ENCODE measurements around the gene CDKAL1.

Gene CDKAL1

GRCh38 chr6:21144928-21145327 is 610.7 kb downstream of the CDKAL1 start:
- no peak for DNase-seq (ENCODE audit: low spot score)

DNA sequence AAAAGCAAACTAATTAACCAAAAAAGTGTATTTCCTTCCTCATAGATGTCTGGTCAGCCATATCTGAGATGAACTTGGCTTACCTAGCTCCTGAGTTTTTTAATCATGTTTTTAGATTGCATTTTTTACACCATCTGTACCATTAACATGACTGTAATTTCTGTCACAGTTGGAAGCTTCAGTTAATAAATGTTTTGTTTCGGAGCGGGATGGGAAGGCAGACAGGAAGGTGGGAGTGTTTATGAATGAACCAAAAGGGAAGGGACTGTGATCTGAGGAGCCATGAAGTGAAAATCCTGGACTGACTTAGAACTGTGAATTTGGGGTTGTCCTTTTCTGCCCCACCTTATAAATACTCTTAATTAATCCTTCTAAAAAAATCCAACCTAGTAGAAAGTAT is 613.7 kb downstream of the CDKAL1 start:
- DNase-seq (ENCODE audit: low spot score) = no peak

DNA sequence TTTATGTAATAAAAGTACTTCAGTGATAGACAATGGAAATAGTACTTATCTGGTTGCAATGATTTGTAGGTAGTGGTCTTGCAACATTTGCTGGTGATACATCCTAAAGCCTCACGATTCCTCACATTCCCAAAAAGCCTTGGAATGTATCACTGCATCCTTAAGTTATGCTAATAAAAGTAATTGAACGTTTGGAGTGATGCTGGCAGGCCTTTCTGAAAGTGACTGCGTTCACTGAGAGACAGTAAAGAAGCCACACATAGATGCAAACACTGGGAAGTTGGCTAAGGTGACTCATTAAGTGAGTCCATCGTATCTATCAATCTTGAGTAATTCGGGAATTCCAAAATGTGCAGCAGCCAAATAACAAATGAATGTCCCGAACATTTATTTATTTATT is 615.2 kb downstream of the CDKAL1 start:
- DNase-seq (ENCODE audit: low spot score) = no peak

- DNase-seq (ENCODE audit: low spot score) = no peak
These were observed 616.4 kb downstream of the CDKAL1 start for GRCh38 chr6:21150667-21151066.

DNA sequence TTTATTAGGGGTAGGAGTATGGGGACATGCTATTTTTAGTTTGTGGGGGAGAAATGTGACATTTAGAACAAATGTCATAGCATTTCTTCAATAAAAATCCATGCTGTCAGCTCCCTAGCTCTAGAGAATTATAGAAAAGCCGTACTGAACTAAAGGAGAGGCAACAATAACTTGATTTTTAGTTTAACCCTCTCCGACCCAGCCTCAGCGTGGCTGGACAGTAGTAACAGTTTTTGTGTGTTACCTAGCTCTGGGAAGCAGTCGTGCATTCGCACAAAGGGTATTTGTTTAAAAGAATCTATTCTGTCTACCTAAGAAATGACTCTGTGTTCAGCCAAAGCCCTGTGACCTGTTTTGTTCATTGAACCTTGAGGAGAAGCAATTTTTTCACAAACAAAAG is 616.9 kb downstream of the CDKAL1 start:
- DNase-seq (ENCODE audit: low spot score) = no peak

DNA sequence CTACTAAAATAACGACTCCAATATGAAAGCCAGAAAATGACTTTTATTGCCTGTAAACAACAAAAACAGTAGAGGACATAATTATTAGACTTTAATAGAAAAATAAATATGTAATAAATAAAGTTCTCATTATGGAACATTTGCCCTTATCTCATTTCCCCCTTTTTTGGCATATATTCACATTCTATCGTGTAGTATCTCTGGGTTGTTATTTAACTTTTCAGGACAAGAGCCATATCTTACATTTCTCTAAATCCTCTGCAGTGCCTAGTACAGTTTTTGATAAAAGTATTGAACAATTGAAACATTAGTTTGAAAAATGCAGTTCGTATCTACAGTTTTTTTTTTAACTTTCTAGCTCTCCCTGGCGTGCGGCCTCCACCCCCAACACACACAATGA is 617.3 kb downstream of the CDKAL1 start:
- no peak for DNase-seq (ENCODE audit: low spot score)

GRCh38 chr6:21157186-21157929 is 623.1 kb downstream of the CDKAL1 start:
- peak; percentile 48 for DNase-seq (ENCODE audit: low spot score)

- DNase-seq (ENCODE audit: low spot score) = no peak
These were observed 623.9 kb downstream of the CDKAL1 start for GRCh38 chr6:21158149-21158548.

GRCh38 chr6:21158873-21159272 is 624.6 kb downstream of the CDKAL1 start:
- no peak for DNase-seq (ENCODE audit: low spot score)

DNA sequence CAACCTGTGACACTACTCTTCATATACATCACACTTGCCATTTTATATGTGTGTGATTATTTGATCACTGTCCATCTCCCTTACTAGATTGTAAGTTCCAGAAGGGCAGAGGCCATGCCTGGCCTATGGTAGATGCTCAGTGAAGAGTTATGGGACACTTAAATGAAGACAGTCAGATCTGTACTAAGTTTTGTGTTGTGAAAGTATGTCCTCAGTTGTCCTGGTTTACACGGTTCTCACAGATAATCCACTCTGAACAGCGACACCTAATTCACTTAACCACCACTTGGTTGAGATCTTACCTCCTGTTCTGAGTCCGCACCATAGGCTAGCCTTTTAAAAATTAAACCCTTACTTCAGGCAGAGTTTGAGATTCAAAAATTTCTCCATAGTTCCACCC is 625.2 kb downstream of the CDKAL1 start:
- no peak for DNase-seq (ENCODE audit: low spot score)

GRCh38 chr6:21161707-21162106 is 627.5 kb downstream of the CDKAL1 start:
- DNase-seq (ENCODE audit: low spot score) = no peak

GRCh38 chr6:21163110-21163837 is 629.0 kb downstream of the CDKAL1 start:
- no peak for DNase-seq (ENCODE audit: low spot score)

DNA sequence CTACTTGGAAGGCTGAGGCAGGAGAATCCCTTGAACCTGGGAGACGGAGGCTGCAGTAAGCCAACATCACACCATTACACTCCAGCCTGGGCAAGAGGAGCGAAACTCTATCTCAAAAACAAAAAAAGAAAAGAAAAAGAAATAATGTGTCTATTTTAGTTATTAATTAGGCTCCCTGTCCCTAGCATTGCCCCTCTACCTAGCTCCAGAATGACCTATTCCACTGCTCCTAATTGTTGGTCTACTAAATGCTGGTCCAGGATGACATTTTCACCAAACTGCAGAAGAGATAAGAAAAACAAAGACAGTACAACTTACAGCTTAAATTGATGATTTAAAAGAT is 629.6 kb downstream of the CDKAL1 start:
- DNase-seq (ENCODE audit: low spot score) = no peak

DNA sequence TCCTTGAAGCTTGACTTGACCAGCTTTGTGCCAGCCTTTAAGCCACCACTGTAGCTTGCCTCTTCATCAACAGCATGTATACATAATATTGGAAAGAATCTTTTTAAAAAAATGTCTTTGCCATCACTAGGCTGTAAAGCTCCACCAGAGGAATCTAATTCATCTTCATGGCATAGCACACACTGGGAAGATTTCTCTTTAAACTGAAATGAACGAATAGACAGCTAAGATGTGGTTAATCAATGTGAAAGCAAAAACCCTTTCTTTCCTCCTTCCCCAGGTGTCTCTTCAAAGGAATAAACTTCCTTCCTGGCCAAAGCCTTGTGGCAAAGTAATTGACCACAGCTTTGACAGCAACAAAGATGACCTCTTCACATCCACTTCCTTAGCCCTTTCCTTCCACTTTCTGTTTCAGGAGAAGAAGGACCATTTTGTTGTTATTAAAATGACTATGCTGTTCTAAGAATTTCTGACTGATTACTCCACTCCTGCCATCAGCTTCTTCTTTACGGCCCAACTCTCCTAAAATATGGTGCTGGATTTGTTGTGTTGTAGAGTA is 630.6 kb downstream of the CDKAL1 start:
- DNase-seq (ENCODE audit: low spot score) = peak; percentile 35

DNA sequence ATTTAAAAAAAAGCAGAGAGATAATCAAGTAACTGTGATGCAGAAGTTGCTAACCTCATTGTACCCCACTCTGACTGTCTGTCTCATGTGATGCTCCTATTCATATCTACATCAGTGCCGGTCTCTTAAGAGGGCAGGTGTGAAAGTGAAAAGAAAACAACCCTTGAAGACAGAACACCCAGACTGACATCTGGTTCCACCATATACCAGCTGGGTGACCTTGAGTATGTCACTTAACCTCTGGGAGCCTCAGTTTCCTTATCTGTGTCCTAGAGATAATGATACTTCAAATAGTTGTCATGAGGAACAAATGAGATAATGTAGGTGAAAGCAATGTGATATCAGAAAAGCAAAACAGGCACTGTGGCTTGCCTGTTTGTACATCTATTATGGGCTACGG is 632.5 kb downstream of the CDKAL1 start:
- DNase-seq (ENCODE audit: low spot score) = no peak

- no peak for DNase-seq (ENCODE audit: low spot score)
These were observed 633.5 kb downstream of the CDKAL1 start for GRCh38 chr6:21167790-21168189.

- DNase-seq (ENCODE audit: low spot score) = no peak
These were observed 637.5 kb downstream of the CDKAL1 start for GRCh38 chr6:21171801-21172200.

DNA sequence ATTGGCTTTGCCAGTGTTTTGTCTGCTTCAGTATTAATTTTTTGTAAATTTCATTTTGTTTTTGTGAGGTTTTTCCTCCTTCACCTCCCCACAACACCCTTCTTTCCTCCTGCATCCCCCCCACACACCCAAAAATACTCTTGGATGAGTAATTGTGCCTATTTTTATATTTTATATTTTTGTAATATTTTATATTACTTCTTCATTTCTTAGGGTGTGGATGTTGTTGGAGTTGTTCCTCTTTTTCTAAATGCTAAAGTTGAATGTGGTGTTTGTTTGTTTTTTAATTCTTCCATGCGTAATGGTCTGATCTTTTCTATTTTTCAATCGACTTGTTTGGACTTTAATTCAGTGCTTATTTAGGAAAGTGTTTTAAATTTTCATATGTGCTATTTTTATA is 638.8 kb downstream of the CDKAL1 start:
- DNase-seq (ENCODE audit: low spot score) = no peak

DNA sequence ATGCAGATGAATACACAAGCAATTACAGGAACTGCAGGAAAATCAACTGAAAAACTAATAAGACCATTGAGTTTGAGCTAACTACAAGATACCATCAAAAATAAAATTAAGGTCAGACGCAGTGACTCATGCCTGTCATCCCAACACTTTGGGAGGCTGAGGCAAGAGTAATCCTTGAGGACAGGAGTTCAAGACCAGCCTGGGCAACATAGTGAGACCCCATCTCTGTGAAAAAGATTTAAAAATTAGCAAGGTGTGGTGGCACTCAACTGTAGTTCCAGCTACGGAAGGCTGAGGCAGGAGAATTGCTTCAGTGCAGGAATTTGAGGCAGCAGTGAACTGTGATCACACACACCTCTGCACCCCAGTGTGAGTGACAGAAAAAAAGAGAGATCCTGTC is 639.4 kb downstream of the CDKAL1 start:
- DNase-seq (ENCODE audit: low spot score) = no peak

GRCh38 chr6:21176197-21176596 is 641.9 kb downstream of the CDKAL1 start:
- DNase-seq (ENCODE audit: low spot score) = no peak

DNA sequence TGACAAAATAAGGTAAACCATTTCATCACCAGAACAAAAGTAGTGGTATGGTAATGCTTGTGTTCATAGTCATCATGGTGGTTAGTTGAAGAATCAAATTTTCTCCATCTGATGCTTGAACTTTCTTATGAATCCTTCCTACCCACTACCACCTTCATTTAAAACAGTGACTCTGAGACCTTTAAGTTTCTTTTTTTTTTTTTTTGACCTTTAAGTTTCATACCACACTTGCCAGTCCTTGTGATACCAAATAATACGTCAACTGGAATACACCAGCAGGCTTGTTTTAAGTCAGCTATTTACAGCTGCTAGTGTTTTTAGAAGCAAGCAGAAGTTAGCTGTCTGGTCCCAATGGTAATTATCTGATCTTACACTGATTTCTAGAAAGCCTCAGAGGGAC is 645.9 kb downstream of the CDKAL1 start:
- DNase-seq (ENCODE audit: low spot score) = peak; percentile 51

DNA sequence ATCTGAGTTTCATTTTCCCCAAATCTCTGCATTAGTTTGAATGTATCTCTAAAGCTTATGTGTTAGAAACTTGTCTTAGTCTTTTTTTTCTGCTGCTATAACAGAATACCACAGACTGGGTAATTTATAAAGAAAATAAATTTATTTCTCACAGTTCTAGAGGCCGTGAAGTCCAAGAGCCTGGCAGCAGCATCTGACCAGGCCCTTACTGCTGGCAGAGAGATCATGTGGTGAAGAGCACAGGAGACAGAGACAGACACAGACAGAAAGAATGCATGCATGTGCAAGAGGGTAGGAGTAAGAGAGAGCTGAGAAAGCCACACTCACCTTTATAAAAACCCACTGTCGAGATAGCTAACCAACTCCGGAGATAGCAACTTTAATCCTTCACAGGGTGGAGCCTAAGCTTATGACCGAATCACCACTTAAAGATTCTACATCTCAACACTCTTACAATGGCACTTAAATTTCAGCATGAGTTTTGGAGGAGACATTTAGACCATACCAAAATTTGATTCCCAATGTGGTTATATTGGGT is 646.6 kb downstream of the CDKAL1 start:
- no peak for DNase-seq (ENCODE audit: low spot score)

GRCh38 chr6:21181866-21182265 is 647.6 kb downstream of the CDKAL1 start:
- DNase-seq (ENCODE audit: low spot score) = no peak

Measured in activated CD4-positive, alpha-beta T cell treated with anti-CD3 and anti-CD28 coated beads, Interleukin-2, Interleukin-4, amounts not matched to agents 100 ng/mL and 50 ng/mL, durations not matched to agents 16 hours and 8 hours (primary cell).